T-helper 2 cell treated with Interferon-gamma antibody and Interleukin-4, amounts not matched to agents 100 ng/mL and 5 ng/mL, for 36 hours (primary cell): ENCODE measurements around the gene UBE2H. TPM values are rescaled to one million over a fixed set of nuclear protein-coding genes. Genes with fewer than 3 reads are reported as not detected.

Experiments
- intact Hi-C: fragments of 100-400 bp; cut with micrococcal nuclease; formaldehyde crosslinking; loops from one replicate; pipeline ENCODE4 v1.15.1; 2023
- total RNA-seq: library from RNA; stranded (reverse); gene quantifications from 2 replicates; pipeline ENCODE4 v1.2.3, GENCODE V29; 2022

UBE2H gene
- total RNA-seq, 1 donor from 2014 or later, result 30.0 TPM

- intact Hi-C loops, result no loop called here
These were observed 159.1 kb downstream of the UBE2H start for GRCh38 chr7:129793506-129794310.

GRCh38 chr7:129792721-129793120, 160.0 kb downstream of the UBE2H start:
- intact Hi-C loops, result no loop called here

- intact Hi-C loops, result no loop called here
These were observed 162.6 kb downstream of the UBE2H start for GRCh38 chr7:129790136-129790535.

GRCh38 chr7:129789652-129790051, 163.1 kb downstream of the UBE2H start:
- intact Hi-C loops, result no loop called here

- intact Hi-C loops, result no loop called here
These were observed 163.8 kb downstream of the UBE2H start for GRCh38 chr7:129789000-129789399.

GRCh38 chr7:129786825-129787563, 165.8 kb downstream of the UBE2H start:
- intact Hi-C loops, result no loop called here

GRCh38 chr7:129785685-129786514, 166.9 kb downstream of the UBE2H start:
- intact Hi-C loops, result no loop called here

- intact Hi-C loops, result no loop called here
These were observed 167.7 kb downstream of the UBE2H start for GRCh38 chr7:129784783-129785684.

GRCh38 chr7:129784437-129784782, 168.3 kb downstream of the UBE2H start:
- intact Hi-C loops, result no loop called here

GRCh38 chr7:129783584-129783919, 169.2 kb downstream of the UBE2H start:
- intact Hi-C loops, result no loop called here

GRCh38 chr7:129782818-129783583, 169.8 kb downstream of the UBE2H start:
- intact Hi-C loops, result no loop called here

- intact Hi-C loops, result loop anchor here (2.0 kb wide), 1 partner anchor 171 kb away; the partner anchor contains the start of gene NRF1
These were observed 170.6 kb downstream of the UBE2H start for GRCh38 chr7:129781928-129782817.

GRCh38 chr7:129780974-129781927, 171.5 kb downstream of the UBE2H start:
- intact Hi-C loops, result loop anchor here (2.0 kb wide), 1 partner anchor 170 kb away; the partner anchor contains the start of gene NRF1

Other genes with a start within 250 kb of the UBE2H start
- gene ZC3HC1, start 98.4 kb upstream of the UBE2H start, total RNA-seq, result 22.6 and 24.6 TPM in 2 replicates
- gene KLHDC10, start 117.6 kb upstream of the UBE2H start, total RNA-seq, result 14.5 and 15.0 TPM in 2 replicates